Measurements from ENCODE around the gene GBGT1.

DNA sequence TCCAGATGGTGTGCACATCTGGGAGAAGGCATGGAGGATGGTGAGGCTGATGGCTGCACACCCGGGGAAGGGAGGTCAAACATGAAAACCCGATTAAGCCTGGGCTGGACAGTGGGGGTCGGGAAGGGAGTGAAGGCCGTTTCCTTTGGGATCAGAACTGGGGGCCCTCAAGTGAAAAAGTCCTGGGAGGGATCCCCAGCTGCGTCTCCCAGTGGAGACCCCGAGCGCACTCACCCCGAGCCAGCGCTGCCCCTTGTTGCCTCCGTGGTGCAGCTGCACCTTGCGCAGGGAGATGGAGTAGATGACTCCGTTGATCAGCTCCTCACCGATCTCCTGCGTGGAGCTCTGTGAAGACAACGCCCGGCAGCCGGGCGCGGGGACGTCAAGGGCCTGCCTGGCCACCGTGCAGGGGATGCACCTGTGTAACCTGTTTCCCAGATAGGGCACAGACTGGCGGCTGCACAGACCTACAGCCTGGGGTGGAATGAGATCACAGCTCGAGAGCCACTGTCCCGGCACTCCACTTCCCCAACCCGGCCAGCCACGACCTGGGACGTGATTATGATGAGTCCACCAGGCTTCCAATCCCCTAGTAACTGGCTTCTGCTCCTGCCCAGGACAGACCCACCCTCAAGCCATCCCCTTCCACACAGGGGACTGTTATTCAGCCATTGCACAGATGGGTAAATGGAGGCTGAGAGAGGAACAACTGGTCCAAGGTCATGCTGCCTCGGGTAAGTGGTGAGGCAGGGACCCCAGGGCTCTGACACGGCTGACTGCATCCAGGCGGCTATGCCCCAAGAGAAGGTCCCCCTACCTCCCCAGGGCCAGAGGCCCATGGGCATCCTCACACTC, 51.7 kb downstream of the GBGT1 start:
- TF ChIP-seq CTCF (IDR thresholded peaks at IDR 0.05) (no peak), POLR2AphosphoS5 (IDR thresholded peaks at IDR 0.05) (no peak), POLR2A (IDR thresholded peaks at IDR 0.05) (no peak)

Data from breast epithelium (tissue), 3 donors.